Globus pallidus (tissue), 1 donor: Measurements from ENCODE around the gene HOXA6.

Experiments used
- DNase-seq: peaks from one replicate; pipeline ENCODE4 v3.0.0-alpha.2; 2015; ENCODE audit warnings: low spot score

Gene HOXA6

GRCh38 chr7:27147199-27148030 is at the start of gene HOXA6:
Gene HOXA6, minus strand, starts transcription at chr7:27147774. Its CDS starts 25 bp downstream, at chr7:27147749.
- DNase-seq = no peak

DNA sequence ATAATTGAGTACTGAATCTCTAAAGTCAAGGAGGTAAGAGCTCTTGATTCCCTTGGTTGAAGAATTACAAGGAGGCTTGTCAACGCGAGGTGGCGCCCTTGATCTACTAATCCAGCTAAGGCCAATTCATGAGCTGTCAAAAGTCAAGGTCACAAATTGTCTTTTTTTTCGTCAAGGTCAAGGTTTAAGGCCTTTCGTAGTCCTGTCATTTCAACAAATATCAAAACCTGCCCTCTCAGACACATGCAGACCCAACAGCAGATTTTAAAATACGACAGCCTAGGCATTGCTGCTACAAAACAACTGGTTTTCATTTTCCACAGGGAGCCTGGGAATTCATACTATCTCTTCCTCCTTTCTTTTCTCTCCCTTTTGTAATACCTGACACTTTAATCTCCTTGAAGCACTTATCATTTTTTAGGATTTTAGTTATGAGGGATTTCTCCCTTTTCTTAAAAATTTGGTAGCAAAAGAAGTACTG is 48.8 kb upstream of the HOXA6 start:
- DNase-seq = peak; percentile 82

- DNase-seq = no peak
These were observed 47.3 kb upstream of the HOXA6 start for GRCh38 chr7:27194686-27195379.

- no peak for DNase-seq
These were observed 46.4 kb upstream of the HOXA6 start for GRCh38 chr7:27194002-27194352.

DNA sequence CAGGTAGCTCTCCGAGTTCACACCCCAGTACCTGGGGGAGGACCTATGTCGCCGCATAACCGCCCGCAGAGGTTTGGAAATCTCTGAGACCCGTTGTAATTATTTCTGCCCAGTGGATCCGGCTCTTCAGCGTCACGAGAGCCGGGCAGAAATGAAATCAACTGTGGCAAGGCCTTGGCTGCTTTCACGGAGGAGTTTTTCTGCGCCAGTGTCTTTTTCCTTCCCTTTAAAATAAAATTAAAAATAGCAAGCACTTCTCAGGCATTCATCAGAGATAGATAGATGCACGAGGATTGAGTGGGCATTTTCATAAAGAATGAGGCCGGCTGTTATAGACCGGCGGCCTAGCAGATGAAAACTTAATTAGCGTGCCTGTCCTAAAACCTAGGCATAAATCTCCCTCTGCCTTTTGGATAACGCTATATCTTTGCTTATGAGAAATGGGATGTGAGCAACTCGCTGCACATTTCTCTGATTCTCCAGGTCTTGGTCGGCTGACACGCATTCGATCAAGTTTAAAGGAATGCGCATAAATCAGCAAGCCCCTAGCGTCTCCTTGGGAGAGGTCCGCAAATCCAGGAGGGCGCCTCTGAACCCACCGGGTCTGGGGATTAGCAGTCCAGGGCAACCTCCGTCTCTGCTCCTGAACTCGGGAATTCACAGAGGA is 45.9 kb upstream of the HOXA6 start:
- DNase-seq = no peak

GRCh38 chr7:27192546-27193334 is 45.2 kb upstream of the HOXA6 start:
- DNase-seq = no peak

- DNase-seq = no peak
These were observed 44.4 kb upstream of the HOXA6 start for GRCh38 chr7:27191833-27192545.

DNA sequence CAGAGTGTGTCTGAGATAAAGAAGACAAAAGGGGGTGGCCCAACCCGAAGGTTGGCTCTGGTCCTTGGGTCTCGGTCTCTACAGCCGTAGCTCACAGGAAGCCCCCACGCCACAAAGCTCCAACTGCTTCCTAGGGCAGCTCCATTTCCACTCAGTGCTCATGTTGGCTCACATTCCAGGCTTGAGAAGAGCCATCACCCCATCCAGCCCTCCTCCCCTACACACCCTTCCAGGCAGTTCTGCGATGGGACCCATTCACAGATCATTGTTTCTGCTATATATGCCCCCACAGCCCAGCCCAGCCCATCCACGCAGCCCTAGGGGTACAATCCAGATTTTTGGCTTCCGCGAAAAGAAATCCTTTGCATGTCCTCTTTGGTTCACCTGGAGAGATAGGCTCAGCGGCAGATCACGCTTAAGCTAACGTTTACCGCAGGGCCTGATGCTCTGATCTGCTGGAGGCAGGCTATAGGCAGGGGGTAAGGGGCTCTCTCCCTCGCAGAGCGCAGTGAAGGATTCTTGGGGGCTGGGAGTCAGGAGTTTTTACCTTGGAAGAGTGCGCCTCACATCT is 43.7 kb upstream of the HOXA6 start:
- DNase-seq = no peak

DNA sequence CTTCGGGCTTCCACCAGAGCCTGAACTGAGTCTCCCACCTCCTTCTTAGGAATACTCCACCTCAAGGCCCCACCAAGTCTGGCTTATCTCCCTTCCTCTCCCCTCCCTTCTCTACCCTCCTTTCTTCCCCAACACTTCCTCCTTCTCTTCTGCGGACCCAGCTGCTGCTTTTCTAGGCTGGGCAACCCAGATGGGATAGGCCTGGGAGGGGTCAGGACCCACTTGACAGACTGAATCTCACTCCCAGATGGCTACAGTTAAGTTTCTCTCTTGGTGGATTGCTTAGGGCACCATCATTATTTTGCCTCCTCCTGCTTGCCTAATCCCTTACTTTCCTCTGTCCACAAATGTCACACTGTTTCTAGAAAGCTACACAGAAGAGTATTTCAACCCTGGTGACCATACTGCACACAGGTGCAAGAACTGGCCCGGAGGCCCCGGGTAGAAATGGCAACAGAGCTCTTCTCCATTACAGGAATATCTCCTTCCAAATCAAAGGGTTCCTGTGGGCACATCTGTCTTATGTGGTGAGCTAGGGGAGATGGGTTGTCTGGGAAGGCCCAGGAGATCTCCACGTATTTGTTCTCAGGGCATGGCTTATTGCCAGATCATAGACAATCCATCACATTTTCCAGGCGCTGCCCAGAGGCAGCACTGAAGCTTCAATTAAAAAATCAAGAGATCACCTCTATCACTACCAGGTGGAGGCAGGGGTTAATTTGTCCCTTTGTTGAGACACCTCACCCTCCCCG is 42.6 kb upstream of the HOXA6 start:
- DNase-seq = no peak

DNA sequence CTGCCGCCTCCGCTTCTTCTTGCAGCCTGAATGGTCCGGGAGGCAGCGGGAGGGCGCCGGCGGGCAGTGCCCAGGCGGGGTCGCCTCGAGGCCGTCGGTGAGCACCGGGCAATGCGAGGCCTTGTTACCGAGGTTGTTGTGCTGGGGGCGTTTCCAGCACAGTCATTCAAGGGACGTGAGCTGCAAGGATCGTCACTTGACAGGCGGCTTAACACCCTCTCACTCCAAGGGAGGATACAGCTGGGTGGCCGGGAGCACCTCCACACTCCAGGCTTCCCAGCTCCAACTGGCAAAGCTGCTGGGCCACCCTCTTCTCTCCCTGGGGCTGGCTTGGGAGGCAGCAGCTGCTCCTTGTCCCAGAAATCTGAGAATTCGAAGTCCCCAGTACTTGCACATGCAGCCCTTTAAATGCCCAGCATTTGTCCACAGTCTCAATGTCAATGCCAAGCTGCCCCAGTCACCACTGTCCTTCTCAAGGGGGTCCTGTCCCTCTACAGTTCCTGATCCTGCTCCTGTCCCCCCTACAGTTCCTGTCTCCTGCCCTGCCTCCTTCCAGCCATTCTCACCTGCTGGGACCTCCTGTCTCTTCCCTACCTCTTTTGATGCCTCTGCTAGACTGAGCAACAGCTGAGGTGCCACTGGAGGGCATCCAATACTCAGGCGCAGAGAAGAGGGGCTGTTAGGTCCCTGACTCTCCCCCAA is 41.9 kb upstream of the HOXA6 start:
- DNase-seq = no peak

GRCh38 chr7:27188386-27189294 is 41.1 kb upstream of the HOXA6 start:
- DNase-seq = no peak

DNA sequence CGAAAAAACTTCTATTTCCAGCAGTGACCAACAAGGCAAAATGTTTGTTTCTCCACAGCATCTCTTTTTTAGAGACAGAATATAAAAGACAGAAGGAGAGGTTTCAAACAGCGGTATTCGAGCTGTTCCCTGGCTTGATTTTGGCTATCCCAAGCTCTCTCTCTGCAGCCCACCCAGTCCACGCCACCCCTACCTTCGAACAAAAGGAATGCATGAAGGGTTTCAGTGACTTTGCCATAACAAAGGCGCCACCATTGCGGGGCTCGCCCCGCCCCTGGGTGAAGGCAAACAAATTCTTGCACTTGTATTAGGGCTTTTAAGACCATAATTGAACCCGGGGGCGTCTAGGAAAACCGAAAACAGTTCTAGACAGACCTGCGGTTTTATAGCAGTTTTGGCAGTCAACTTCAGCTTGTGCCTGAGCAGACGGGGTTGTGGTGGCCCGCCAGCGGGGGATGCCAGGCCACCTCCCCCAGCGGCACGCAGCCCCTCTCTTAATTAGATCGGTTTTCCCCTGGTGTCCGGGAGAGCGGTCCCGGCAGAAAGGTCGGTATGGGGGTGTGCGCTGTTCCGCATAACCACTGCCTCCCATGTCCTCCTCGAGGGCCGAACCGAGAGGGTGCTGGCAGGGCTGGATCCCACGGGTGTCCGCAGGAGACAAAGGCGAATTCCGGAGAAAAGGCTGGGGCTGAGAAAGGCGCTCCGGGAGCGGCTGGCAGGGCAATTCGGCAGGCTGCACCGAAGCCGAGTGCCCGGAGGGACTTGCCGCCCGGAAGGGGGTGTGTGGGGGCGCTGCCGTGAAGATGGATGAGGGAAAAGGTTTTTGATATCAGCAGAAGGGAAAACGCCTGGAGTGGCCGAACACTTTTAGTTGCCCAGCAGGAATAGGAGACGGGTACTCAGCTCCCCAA is 40.2 kb upstream of the HOXA6 start:
- no peak for DNase-seq

DNA sequence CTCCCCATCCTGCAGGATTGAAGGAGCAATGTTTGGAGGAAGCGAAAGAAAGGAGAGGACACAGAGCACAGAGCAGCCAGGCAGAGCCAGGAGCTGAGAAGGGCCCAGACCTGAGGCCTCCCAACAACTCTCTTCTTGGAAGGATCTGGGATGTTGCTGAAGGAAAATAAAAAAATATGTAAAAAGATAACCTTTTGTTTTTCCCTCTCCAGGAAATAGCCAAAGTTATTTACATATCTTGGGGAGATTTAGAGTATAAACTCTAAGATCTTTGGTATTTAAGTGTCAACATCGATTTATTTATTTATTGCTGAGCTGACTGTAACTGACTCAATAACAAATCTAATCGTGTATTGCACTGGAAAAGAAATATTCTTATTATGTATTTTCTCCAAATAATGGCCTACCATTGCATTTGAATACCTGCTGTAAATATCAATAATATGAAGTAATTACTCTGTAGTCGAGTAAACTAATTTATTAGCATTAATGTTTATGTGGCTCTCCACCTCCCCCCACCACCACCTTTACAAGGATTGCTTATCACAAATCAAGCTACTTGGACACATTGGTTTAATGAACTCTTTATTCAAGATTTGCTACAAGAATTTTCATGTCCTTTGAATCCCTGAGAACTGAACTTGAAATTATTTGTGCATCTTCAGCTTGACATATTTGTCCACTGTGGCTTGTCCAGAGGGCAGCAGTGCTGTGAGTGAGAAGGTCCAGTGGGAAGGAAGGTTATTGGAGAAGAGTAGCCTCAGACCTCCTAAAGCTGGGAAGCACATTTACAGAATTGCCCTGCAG is 39.3 kb upstream of the HOXA6 start:
- DNase-seq = no peak

DNA sequence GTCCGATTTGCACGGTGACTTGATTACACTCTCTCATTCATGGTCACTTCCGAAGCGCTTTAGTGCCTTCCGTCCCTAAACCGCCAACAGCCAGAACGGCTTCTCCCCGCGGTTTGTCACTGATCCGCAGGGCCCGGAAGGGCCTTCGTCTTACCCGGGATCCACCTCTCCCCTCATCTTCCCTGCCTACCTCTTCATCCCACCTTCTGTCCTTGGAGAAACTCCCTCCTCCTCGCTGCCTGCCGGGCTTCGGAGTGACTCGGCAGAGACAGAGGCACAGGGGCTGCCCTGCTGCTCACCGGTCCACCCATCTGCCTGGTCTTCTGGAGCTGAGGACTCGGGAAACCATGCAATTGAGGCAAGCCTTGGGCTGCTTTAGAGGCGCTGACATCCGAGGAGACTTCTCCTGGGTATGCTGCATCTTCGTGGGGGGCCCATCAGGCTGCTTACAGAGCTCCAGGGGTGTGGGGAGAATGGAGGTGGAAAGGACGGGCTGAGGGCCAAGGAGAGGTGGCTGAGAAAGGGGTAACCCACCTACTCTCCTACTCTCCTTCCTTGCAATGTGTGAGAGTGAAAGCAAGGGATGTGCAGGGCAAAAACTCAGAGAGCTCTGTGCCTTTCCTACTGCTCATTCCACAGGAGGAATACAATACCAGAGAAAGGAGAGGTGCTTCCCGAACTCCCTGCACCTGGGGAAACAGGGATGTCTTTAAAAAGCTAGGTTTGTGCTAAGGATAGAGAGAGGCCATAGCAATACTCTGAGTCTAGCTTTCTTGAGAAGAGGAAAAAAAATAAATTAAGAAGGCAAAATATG is 38.5 kb upstream of the HOXA6 start:
- DNase-seq = no peak

GRCh38 chr7:27185013-27185853 is 37.7 kb upstream of the HOXA6 start, which contains the start of gene HOXA11:
Gene HOXA11, minus strand, starts transcription at chr7:27185232. Its CDS starts 88 bp downstream, at chr7:27185144.
- DNase-seq = no peak
